Endothelial cell of umbilical vein (primary cell): Measurements from ENCODE around the gene MAP4K3. TPM values are rescaled to one million over a fixed set of nuclear protein-coding genes. Genes with fewer than 3 reads are reported as not detected.

Experiments used
- BruUV-seq: library from RNA; stranded (reverse); fragments of 400-500 nt; replicated peaks from 2 replicates; lab custom pipeline; 2021; lab: Mats Ljungman, UMichigan
- CTCF ChIA-PET: fragments of 300-600, 350-600 bp; sonication (Branson Sonifier 250); formaldehyde crosslinking; loops from one replicate; lab custom pipeline; 2021; ENCODE audit warnings: antibody characterized with exemption, inconsistent platforms; lab: Charles Lee
- POLR2A ChIA-PET: fragments of 300-600, 350-600 bp; sonication (Branson Sonifier 250); formaldehyde crosslinking; loops from one replicate; lab custom pipeline; 2021; ENCODE audit warnings: antibody characterized with exemption, inconsistent platforms; lab: Charles Lee
- DNase-seq: peaks from one replicate; pipeline ENCODE4 v3.0.0-alpha.2; 2011; ENCODE audit warnings: low read depth, low spot score
- FAIRE-seq: peaks from 2 replicates; lab custom pipeline; 2011; peaks lifted over from hg19 to GRCh38; lab: Jason Lieb, UNC
- H2AFZ ChIP-seq: 2 replicates; pipeline ENCODE4 v1.6.0; 2012; ENCODE audit warnings: low read depth, low read length, control low read depth, inconsistent platforms
- H3K27ac ChIP-seq: 2 replicates; pipeline ENCODE4 v1.5.1; 2011; ENCODE audit warnings: low read depth, mild to moderate bottlenecking, control low read depth, low read length, moderate library complexity; ENCODE audit not compliant: insufficient read depth
- H3K27me3 ChIP-seq, 2 experiments: 2 replicates each; pipeline versions ENCODE4 v1.6.0 to v1.6.1; 2011; ENCODE audit warnings: low read length in 2 of 2, mixed read lengths in 1 of 2; ENCODE audit not compliant: control insufficient read depth in 2 of 2, insufficient read depth in 2 of 2
- H3K36me3 ChIP-seq, 2 experiments: 2 replicates in 1 of 2; 3 replicates in 1 of 2; pipeline ENCODE4 v1.5.1; 2011; ENCODE audit warnings: low read length in 2 of 2, mild to moderate bottlenecking in 1 of 2, moderate library complexity in 1 of 2; ENCODE audit not compliant: control insufficient read depth in 2 of 2, insufficient read depth in 2 of 2; ENCODE audit errors: extremely low read depth in 1 of 2
- H3K4me1 ChIP-seq: 3 replicates; pipeline ENCODE4 v1.5.1; 2011; ENCODE audit warnings: mild to moderate bottlenecking, low read length; ENCODE audit not compliant: control insufficient read depth, insufficient read depth; ENCODE audit errors: extremely low read depth
- H3K4me2 ChIP-seq: 2 replicates; pipeline ENCODE4 v1.6.1; 2011; ENCODE audit warnings: low read length, control low read depth, mixed read lengths; ENCODE audit not compliant: insufficient read depth
- H3K4me3 ChIP-seq, 3 experiments: fragments of 200-600 bp in 1 of 3; sonication (generic), shearing (Covaris generic) in 1 of 3; replicated peaks in 1 of 3; 2 replicates each; pipeline ENCODE4 v1.5.1; 2011 to 2016; ENCODE audit warnings: control low read depth in 3 of 3, low read length in 3 of 3, mild to moderate bottlenecking in 2 of 3, inconsistent platforms in 1 of 3, low read depth in 1 of 3, moderate library complexity in 1 of 3; ENCODE audit not compliant: insufficient read depth in 1 of 3
- H3K79me2 ChIP-seq: 2 replicates; pipeline ENCODE4 v1.6.0; 2012; ENCODE audit warnings: low read length, inconsistent platforms; ENCODE audit not compliant: control insufficient read depth, insufficient read depth
- H3K9ac ChIP-seq: replicated peaks from 2 replicates; pipeline ENCODE3; 2011; ENCODE audit warnings: low read length, control low read depth; ENCODE audit not compliant: insufficient read depth; ENCODE audit errors: extremely low read depth
- H3K9me1 ChIP-seq: replicated peaks from 3 replicates; pipeline ENCODE4 v1.6.0; 2011; ENCODE audit warnings: mild to moderate bottlenecking, low read length; ENCODE audit not compliant: control insufficient read depth, insufficient read depth; ENCODE audit errors: extremely low read depth
- H3K9me3 ChIP-seq: replicated peaks from 2 replicates; pipeline ENCODE4 v1.5.1; 2012; ENCODE audit warnings: low read length, inconsistent platforms; ENCODE audit not compliant: control insufficient read depth, insufficient read depth
- H4K20me1 ChIP-seq: replicated peaks from 2 replicates; pipeline ENCODE3; 2011; ENCODE audit warnings: mild to moderate bottlenecking, low read length; ENCODE audit not compliant: control insufficient read depth, insufficient read depth; ENCODE audit errors: extremely low read depth
- EZH2 ChIP-seq: IDR thresholded peaks from 2 replicates; pipeline ENCODE4 v1.6.1; 2012; ENCODE audit warnings: borderline replicate concordance, low read depth, mild to moderate bottlenecking, moderate library complexity, low read length, inconsistent platforms; ENCODE audit not compliant: severe bottlenecking
- FOS ChIP-seq: IDR thresholded peaks from 2 replicates; pipeline ENCODE4 v1.6.1; 2011; ENCODE audit warnings: mild to moderate bottlenecking, low read length, moderate library complexity, borderline replicate concordance; ENCODE audit not compliant: insufficient read depth
- JUN ChIP-seq: IDR thresholded peaks from 2 replicates; pipeline ENCODE4 v1.6.1; 2011; ENCODE audit warnings: borderline replicate concordance, low read depth; ENCODE audit not compliant: insufficient read length, insufficient read depth
- MYC ChIP-seq: IDR thresholded peaks from one replicate; pipeline ENCODE4 v1.6.1; 2011; ENCODE audit warnings: mild to moderate bottlenecking, low read depth, low read length
- POLR2A ChIP-seq: IDR thresholded peaks from 2 replicates; pipeline ENCODE4 v1.6.1; 2012; ENCODE audit warnings: low read depth, mild to moderate bottlenecking, control low read depth, low read length
- POLR2AphosphoS5 ChIP-seq: IDR thresholded peaks from 2 replicates; pipeline ENCODE4 v1.6.1; 2012; ENCODE audit warnings: low read depth, mild to moderate bottlenecking, control low read depth, low read length, moderate library complexity; ENCODE audit not compliant: insufficient read depth
- dilution Hi-C: fragments of 300-500 bp; cut with MboI; formaldehyde crosslinking; loops from one replicate; pipeline ENCODE4 v1.15.0; 2019; ENCODE audit warnings: low sequenced_read_pairs; ENCODE audit not compliant: extremely low pct_ligation_motif_present
- intact Hi-C: fragments of 100-400 bp; cut with micrococcal nuclease; formaldehyde crosslinking; loops from one replicate; pipeline ENCODE4 v1.10.0; 2022
- polyA plus RNA-seq, 4 experiments: library from polyadenylated mRNA; depleted of rRNA in 3 of 4; stranded (reverse) in 3 of 4; unstranded in 1 of 4; fragments of >200 nt; gene quantifications; 2 replicates each; pipeline versions ENCODE4 v1.2.1 to v1.2.3, GENCODE V29; 2011 to 2012; ENCODE audit warnings: missing spikeins in 1 of 4
- total RNA-seq: library from RNA; stranded (reverse); gene quantifications from 2 replicates; pipeline ENCODE4 v1.2.3, GENCODE V29; 2021
- TF ChIP-seq, protein P1 (sequence below), 2 donors: IDR thresholded peaks; 1 replicate in 1 of 2; 2 replicates in 1 of 2; pipeline ENCODE4 v1.5.1; 2011; ENCODE audit warnings: low read length in 2 of 2, mild to moderate bottlenecking in 2 of 2, moderate library complexity in 2 of 2, control low read depth in 1 of 2, inconsistent platforms in 1 of 2, low read depth in 1 of 2; ENCODE audit not compliant: insufficient read depth in 1 of 2; ENCODE audit errors: extremely low read depth in 1 of 2
- TF ChIP-seq, protein P2 (sequence below): IDR thresholded peaks from 2 replicates; pipeline ENCODE4 v1.6.1; 2011; ENCODE audit not compliant: insufficient read depth, insufficient read length

Gene MAP4K3
- total and polyA plus RNA-seq, 2 donors (not counting 3 experiments of a cell fraction or from before 2014, with no cell fraction given): 8.0 to 45.9 TPM

- no TSS peak for BruUV-seq
- no peak overlapping the region for H2AFZ ChIP-seq
Measured at GRCh38 chr2:39252888-39253518, 184.1 kb downstream of the MAP4K3 start.

More at GRCh38 chr2:39252888-39253518, 184.1 kb downstream of the MAP4K3 start:
- intact Hi-C loops (no loop called here), dilution Hi-C loops (no loop called here)
- TF ChIP-seq MYC (no peak), JUN (no peak), POLR2A (no peak), EZH2 (no peak), FOS (no peak), POLR2AphosphoS5 (no peak)
- TF ChIP-seq, protein P1, sequence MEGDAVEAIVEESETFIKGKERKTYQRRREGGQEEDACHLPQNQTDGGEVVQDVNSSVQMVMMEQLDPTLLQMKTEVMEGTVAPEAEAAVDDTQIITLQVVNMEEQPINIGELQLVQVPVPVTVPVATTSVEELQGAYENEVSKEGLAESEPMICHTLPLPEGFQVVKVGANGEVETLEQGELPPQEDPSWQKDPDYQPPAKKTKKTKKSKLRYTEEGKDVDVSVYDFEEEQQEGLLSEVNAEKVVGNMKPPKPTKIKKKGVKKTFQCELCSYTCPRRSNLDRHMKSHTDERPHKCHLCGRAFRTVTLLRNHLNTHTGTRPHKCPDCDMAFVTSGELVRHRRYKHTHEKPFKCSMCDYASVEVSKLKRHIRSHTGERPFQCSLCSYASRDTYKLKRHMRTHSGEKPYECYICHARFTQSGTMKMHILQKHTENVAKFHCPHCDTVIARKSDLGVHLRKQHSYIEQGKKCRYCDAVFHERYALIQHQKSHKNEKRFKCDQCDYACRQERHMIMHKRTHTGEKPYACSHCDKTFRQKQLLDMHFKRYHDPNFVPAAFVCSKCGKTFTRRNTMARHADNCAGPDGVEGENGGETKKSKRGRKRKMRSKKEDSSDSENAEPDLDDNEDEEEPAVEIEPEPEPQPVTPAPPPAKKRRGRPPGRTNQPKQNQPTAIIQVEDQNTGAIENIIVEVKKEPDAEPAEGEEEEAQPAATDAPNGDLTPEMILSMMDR (IDR thresholded peaks at IDR 0.05; ENCODE audit: extremely low read depth in 1 of 2, insufficient read depth in 1 of 2, low read depth in 1 of 2, low read length in 2 of 2): no peak
- TF ChIP-seq, protein P2, sequence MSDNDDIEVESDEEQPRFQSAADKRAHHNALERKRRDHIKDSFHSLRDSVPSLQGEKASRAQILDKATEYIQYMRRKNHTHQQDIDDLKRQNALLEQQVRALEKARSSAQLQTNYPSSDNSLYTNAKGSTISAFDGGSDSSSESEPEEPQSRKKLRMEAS: no peak
- Histone ChIP-seq H3K79me2 (no peaks in the 10 kb centered on the region), H3K27me3 (no peaks in the 10 kb centered on the region), H3K9me3 (no peaks in the 10 kb centered on the region), H4K20me1 (no peaks in the 10 kb centered on the region), H3K9me1 (no peaks in the 10 kb centered on the region), H3K9ac (no peak overlapping the region), H3K4me1 (no peaks in the 10 kb centered on the region), H3K4me3 (no peak overlapping the region), H3K4me2 (no peak overlapping the region), H3K27ac (no peak overlapping the region), H3K36me3 (peaks cover 2 to 3% of the 10 kb centered on the region in 2 experiments)
- ChIA-PET POLR2A (no interaction called here), CTCF (interaction anchor here (0.7 to 1.7 kb wide), 5 partner anchors 9 to 305 kb away, joined by 3 to 4 read pairs (median 3); no protein-coding TSS in a partner anchor)
- FAIRE-seq (no peak), DNase-seq (no peak)
